AG04450 (cell line): Measurements from ENCODE around the gene DYSF. TPM values are rescaled to one million over a fixed set of nuclear protein-coding genes. Genes with fewer than 3 reads are reported as not detected.

Experiments
- CTCF ChIA-PET: fragments of 300-600, 350-600 bp; formaldehyde crosslinking; extraction: SDS; loops from one replicate; lab custom pipeline; 2022; ENCODE audit warnings: antibody characterized with exemption, inconsistent platforms; lab: Charles Lee
- POLR2A ChIA-PET: fragments of 350-600 bp; formaldehyde crosslinking; extraction: SDS; loops from one replicate; lab custom pipeline; 2021; ENCODE audit warnings: antibody characterized with exemption, inconsistent platforms; lab: Yijun Ruan, JAX
- DNase-seq: peaks from one replicate; pipeline ENCODE4 v3.0.0-alpha.2; 2011; ENCODE audit warnings: low read depth, low spot score
- H3K27ac ChIP-seq: one replicate; pipeline ENCODE4 v1.5.1; 2012; ENCODE audit warnings: low read depth, low read length, control low read depth
- H3K27me3 ChIP-seq: one replicate; pipeline ENCODE4 v1.6.0; 2012; ENCODE audit warnings: low read length; ENCODE audit not compliant: control insufficient read depth, insufficient read depth
- H3K4me3 ChIP-seq: 2 replicates; pipeline ENCODE4 v1.5.1; 2011; ENCODE audit warnings: mild to moderate bottlenecking, low read depth, low read length, control low read depth
- H3K9me3 ChIP-seq: 2 replicates; pipeline ENCODE4 v1.5.1; 2012; ENCODE audit warnings: low read length; ENCODE audit not compliant: control insufficient read depth, insufficient read depth
- CTCF ChIP-seq: IDR thresholded peaks from 2 replicates; pipeline ENCODE4 v1.5.1; 2011; ENCODE audit warnings: low read depth, low read length, control low read depth, inconsistent platforms
- polyA plus RNA-seq: library from polyadenylated mRNA; depleted of rRNA; stranded (reverse); fragments of >200 nt; gene quantifications from 2 replicates; pipeline ENCODE4 v1.2.3, GENCODE V29; 2011

DYSF gene
- polyA plus RNA-seq, 1 experiment, result 0.07 TPM

GRCh38 chr2:71702071-71702970, 249.0 kb downstream of the DYSF start:
- no peaks in the 10 kb centered on the region for H3K9me3 ChIP-seq
- POLR2A ChIA-PET, result no interaction called here
- no peak for TF ChIP-seq CTCF
- H3K27ac ChIP-seq, result no peak overlapping the region
- H3K4me3 ChIP-seq, result no peak overlapping the region
- peaks cover 10% of the 10 kb centered on the region for H3K27me3 ChIP-seq
- CTCF ChIA-PET, result interaction anchor here (0.9 kb wide), 1 partner anchor 878 kb away, joined by 3 read pairs; no protein-coding TSS in a partner anchor
- no peak for DNase-seq

DNA sequence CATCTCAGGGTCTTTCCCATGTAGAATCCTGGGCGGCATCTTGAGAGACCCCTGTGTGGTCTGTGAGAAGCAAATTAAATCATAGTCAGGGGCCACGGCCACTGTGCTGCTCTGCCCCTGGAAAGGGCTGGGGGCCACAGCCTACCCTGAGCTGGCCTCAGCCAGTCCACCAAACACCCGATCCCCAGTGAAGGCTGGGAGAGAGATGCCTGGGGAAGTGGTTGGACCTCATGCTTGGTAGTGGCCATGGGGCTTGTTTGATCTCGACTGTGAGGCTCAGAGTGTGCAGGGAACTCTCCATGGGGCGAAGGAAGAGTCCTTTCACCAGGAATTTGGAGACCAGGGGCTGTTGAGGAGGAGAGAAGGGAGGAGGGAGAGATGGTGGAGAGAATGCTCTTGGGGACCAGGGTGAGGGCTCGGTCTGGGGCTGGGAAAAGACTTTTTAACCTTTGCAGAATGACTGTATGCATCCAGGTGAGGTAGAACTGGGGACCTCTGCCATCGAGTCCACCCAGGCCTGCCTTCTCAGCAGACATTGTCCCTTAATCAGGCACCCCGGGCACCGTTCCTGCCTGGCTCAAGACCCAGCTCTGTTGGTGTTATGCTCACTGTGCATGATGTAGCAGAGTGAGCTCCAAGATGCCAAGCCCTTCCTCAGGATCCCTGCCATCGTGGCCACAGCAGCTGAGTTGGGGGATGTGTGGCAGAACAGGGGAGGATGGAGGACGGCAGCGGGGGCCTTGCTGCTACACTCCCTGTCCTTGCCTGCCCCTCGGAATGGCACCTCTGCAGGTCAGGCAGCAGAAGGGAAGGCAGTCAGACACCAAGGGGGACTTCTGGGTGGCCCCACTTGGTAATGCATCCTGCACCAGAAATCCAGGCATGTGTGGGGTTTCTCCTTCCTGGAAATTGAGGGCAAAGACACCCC, 249.9 kb downstream of the DYSF start:
- no peak overlapping the region for H3K27ac ChIP-seq
- H3K9me3 ChIP-seq, result no peaks in the 10 kb centered on the region
- H3K4me3 ChIP-seq, result no peak overlapping the region
- DNase-seq, result no peak
- no peak for TF ChIP-seq CTCF
- ChIA-PET POLR2A (interaction anchor here (0.9 kb wide), 1 partner anchor 24 kb away, joined by 5 read pairs; no protein-coding TSS in a partner anchor), CTCF (interaction anchor here (0.5 to 0.9 kb wide), 2 partner anchors 97 to 877 kb away, joined by 3 to 12 read pairs; no protein-coding TSS in a partner anchor)
- H3K27me3 ChIP-seq, result peaks cover 15% of the 10 kb centered on the region

- Histone ChIP-seq H3K9me3 (no peaks in the 10 kb centered on the region), H3K4me3 (no peak overlapping the region), H3K27ac (no peak overlapping the region), H3K27me3 (peaks cover 15% of the 10 kb centered on the region)
- ChIA-PET CTCF (no interaction called here), POLR2A (no interaction called here)
- no peak for TF ChIP-seq CTCF
- no peak for DNase-seq
Observed at GRCh38 chr2:71704131-71704561, 250.8 kb downstream of the DYSF start.

DNA sequence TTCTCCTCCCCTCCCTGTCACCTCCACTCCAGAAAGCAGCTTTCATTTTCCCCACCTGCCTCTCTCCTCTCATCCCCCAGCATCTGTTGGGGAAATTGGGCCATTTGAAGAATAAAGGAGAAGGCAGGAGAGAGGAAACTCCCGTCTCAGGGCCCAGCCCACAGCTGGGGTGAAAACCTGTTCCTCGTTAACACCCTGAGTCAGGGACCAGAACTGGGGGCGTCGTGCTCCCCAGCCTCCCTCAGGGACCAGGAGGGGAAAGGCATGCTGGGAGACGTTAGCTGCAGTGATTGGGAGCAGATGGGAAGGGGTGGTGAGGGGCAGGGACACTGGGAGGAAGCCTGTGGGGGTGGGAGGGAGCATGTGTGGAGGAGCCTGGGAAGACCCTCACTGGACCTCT, 251.3 kb downstream of the DYSF start:
- CTCF ChIA-PET, result no interaction called here
- Histone ChIP-seq H3K4me3 (no peak overlapping the region), H3K27ac (no peak overlapping the region), H3K27me3 (peaks cover 15% of the 10 kb centered on the region), H3K9me3 (no peaks in the 10 kb centered on the region)
- POLR2A ChIA-PET, result no interaction called here
- TF ChIP-seq CTCF, result no peak
- no peak for DNase-seq
